GM13976 (cell line): Measurements from ENCODE around the gene FBXO45.
"Not testable (repeated sequence)": the region's sequence is repeated elsewhere in the genome, so short reads cannot be mapped to it uniquely, and the experiment has no call there.

Source experiments
- DNase-seq: peaks from one replicate; pipeline ENCODE4 v3.0.0; 2012; ENCODE audit warnings: low spot score
- in situ Hi-C: fragments of 300-500 bp; cut with MboI; formaldehyde crosslinking; loops from one replicate; pipeline ENCODE4 v1.12.0; 2022; ENCODE audit warnings: low sequenced_read_pairs, mixed read lengths, inconsistent platforms; ENCODE audit not compliant: unreplicated experiment
- TF ChIP-seq, protein P1 (sequence below): IDR thresholded peaks from 2 replicates; pipeline ENCODE4 v1.5.1; 2012; ENCODE audit warnings: borderline replicate concordance, mild to moderate bottlenecking; ENCODE audit not compliant: insufficient read depth; ENCODE audit errors: extremely low read depth, missing control alignments, control extremely low read depth

Gene FBXO45

DNA sequence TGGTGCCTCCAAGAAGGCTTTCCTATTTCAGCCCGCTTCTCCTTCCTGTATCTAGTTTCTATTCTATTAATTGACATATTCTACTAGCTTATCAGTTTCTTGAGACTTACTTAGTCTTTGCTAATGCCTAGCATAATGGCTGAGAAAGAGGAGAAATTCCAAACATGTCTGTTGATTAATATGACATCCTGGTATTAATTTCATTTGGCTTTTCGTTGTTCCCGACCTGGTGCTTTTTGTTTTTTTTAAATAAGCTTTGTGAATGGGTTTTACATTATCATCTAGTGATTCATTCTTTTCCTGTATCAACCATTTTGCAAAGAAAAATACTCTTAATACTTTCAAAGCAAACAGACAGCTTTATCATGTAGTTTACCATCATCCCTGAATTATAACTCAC lies 13.2 kb upstream of the FBXO45 start:
- in situ Hi-C loops, result no loop called here
- DNase-seq, result no peak
- TF ChIP-seq, protein P1, sequence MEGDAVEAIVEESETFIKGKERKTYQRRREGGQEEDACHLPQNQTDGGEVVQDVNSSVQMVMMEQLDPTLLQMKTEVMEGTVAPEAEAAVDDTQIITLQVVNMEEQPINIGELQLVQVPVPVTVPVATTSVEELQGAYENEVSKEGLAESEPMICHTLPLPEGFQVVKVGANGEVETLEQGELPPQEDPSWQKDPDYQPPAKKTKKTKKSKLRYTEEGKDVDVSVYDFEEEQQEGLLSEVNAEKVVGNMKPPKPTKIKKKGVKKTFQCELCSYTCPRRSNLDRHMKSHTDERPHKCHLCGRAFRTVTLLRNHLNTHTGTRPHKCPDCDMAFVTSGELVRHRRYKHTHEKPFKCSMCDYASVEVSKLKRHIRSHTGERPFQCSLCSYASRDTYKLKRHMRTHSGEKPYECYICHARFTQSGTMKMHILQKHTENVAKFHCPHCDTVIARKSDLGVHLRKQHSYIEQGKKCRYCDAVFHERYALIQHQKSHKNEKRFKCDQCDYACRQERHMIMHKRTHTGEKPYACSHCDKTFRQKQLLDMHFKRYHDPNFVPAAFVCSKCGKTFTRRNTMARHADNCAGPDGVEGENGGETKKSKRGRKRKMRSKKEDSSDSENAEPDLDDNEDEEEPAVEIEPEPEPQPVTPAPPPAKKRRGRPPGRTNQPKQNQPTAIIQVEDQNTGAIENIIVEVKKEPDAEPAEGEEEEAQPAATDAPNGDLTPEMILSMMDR, result no peak

DNA sequence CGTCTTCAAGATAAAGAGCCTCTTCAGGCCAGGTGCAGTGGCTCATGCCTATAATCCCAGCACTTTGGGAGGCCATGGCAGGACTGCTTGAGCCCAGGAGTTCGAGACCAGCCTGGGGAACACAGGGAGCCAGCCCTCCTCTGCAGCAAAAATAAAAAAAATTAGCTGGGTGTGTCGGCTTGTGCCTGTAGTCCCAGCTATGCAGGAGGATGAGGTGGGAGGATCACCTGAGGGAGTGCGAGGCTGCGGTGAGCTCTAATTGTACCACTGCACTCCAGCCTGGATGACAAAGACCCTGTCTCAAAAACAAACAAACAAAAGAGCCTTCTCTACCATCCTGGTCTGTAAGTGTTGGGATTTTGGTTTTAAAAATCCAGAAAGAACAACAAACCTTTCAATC lies 11.2 kb upstream of the FBXO45 start:
- TF ChIP-seq, protein P1, result no peak
- in situ Hi-C loops, result no loop called here
- DNase-seq, result no peak

DNA sequence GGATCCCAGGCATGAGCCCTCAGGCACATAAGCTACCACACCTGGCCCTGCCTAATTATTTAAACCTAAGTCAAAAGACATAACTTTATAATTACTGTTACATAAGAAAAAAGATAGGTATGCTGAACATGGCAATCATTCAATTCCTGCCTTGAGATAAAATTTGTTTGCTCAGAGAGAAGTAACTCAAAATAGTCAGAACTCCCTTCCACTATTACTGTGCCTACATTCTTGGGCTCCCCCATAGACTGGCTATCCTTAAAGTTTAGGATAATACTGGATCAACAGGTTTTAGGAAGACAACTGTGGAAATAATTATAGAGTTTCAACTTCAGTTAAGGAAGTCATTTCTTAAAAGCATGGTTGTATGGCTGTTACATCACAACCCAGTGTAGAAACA lies 10.0 kb upstream of the FBXO45 start:
- TF ChIP-seq, protein P1, result no peak
- in situ Hi-C loops, result no loop called here
- no peak for DNase-seq

DNA sequence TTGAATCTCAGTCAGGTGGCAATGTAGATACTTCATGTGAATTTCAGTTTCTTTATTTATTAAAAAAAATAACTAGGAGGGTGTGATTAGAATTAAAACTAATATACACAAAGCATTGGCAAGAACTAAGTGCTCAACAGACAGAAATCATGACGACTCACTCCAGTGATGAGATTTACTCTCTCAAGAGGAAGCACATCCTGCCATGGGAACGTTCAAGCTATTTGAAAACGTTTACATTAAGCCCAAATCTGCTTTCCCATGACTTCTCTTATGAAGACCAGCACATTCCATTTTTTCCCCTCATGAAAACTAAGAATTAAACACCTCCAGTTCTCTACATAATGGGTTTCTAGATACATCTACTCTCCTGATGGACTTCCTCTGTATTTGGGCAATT lies 8.6 kb upstream of the FBXO45 start:
- DNase-seq, result no peak
- in situ Hi-C loops, result no loop called here
- TF ChIP-seq, protein P1, result no peak

DNA sequence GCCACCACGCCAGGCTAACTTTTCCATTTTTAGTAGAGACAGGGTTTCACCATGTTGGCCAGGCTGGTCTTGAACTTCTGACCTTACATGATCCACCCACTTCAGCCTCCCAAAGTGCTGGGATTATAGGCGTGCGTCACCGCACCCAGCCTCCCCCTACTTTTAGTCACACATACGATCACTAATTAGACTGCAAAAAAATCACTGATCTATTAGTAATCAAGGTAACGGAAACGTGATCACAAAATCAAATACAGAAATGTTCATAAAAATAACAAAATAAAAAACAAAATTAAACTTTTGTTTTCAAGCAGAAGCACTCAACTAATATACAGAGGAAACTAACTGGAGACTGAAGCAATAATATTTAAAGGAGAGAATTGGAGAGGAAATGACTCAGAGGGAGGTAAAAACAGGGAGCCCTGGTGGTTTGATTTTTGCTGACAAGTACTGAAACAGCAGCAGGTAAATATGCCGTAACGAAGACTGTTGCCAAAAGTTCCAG lies 4.7 kb upstream of the FBXO45 start:
- TF ChIP-seq, protein P1, result no peak
- in situ Hi-C loops, result no loop called here
- no peak for DNase-seq

DNA sequence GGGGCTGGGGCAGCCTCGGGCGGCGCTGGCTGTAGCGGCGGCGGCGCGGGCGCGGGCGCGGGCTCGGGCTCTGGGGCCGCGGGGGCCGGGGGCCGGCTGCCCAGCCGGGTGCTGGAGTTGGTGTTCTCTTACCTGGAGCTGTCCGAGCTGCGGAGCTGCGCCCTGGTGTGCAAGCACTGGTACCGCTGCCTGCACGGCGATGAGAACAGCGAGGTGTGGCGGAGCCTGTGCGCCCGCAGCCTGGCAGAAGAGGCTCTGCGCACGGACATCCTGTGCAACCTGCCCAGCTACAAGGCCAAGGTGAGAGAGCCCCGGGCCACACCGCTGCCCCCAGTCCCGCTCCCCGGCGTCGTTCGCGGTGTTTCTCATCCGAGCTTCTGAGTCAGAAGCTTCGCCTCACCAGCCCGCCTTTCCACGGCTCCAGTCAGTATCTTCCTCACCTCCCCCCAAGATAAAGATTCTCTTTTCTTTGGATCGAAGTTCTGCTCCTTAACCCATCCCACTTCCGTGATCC lies 600 bp downstream of the FBXO45 start:
- DNase-seq, result peak; percentile 59
- in situ Hi-C loops, result no loop called here
- TF ChIP-seq, protein P1, result no peak

DNA sequence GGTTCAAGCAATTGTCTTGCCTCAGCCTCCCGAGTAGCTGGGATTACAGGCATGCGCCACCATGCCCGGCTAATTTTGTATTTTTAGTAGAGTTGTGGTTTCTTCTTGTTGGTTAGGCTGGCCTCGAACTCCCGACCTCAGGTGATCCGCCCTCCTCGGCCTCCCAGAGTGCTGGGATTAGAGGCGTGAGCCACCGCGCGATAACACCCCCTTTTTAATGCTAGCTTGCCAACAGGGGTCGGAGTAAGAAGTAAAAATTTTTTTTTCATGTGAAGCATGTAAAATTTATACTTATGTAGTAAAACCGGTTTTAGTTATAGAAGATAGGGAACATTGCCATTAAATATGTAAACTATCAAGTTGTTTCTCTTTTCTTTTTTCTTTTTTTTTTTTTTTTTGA lies 1.9 kb downstream of the FBXO45 start:
- DNase-seq, in situ Hi-C loops: not testable (repeated sequence)
